Keratinocyte (primary cell): ENCODE results near the gene SUN1.

ENCODE experiments used
- EZH2 ChIP-seq: IDR thresholded peaks from one replicate; pipeline ENCODE4 v1.6.1; 2012; ENCODE audit warnings: inconsistent platforms, mild to moderate bottlenecking, low read length, moderate library complexity
- TF ChIP-seq, protein P1 (sequence below), 3 experiments: IDR thresholded peaks in 1 of 3; conservative IDR thresholded peaks in 1 of 3; optimal IDR thresholded peaks in 1 of 3; 2 replicates in 2 of 3; 3 replicates in 1 of 3; pipeline versions ENCODE3 to v1.5.1; 2011; ENCODE audit warnings: low read length in 3 of 3, mild to moderate bottlenecking in 3 of 3, moderate library complexity in 2 of 3, control low read depth in 1 of 3, inconsistent platforms in 1 of 3; ENCODE audit not compliant: insufficient read depth in 2 of 3; ENCODE audit errors: extremely low read depth in 1 of 3

DNA sequence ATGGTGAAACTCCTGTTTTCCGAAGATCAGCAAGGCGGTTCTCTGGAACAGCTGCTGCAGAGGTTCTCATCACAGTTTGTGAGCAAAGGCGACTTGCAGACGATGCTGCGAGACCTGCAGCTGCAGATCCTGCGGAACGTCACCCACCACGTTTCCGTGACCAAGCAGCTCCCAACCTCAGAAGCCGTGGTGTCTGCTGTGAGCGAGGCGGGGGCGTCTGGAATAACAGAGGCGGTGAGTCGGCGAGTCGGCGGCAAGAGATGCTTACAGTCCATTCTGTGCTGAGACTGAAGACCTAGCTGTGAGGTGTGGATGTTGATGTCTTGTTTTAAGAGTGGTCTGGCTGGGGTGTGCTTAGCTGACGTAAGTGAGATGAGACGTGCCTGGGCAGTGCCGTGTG is 27.9 kb downstream of the SUN1 start:
- TF ChIP-seq, protein P1, sequence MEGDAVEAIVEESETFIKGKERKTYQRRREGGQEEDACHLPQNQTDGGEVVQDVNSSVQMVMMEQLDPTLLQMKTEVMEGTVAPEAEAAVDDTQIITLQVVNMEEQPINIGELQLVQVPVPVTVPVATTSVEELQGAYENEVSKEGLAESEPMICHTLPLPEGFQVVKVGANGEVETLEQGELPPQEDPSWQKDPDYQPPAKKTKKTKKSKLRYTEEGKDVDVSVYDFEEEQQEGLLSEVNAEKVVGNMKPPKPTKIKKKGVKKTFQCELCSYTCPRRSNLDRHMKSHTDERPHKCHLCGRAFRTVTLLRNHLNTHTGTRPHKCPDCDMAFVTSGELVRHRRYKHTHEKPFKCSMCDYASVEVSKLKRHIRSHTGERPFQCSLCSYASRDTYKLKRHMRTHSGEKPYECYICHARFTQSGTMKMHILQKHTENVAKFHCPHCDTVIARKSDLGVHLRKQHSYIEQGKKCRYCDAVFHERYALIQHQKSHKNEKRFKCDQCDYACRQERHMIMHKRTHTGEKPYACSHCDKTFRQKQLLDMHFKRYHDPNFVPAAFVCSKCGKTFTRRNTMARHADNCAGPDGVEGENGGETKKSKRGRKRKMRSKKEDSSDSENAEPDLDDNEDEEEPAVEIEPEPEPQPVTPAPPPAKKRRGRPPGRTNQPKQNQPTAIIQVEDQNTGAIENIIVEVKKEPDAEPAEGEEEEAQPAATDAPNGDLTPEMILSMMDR (optimal IDR thresholded peaks at IDR 0.05 in 1 of 3, IDR thresholded peaks at IDR 0.05 in 1 of 3, conservative IDR thresholded peaks at IDR 0.05 in 1 of 3; ENCODE audit: extremely low read depth in 1 of 3, insufficient read depth in 2 of 3, low read length in 3 of 3) = no peak
- no peak for TF ChIP-seq EZH2
